Heart right ventricle (tissue), 16 donors: Measurements from ENCODE around the gene ZFYVE28. TPM values are rescaled to one million over a fixed set of nuclear protein-coding genes. Genes with fewer than 3 reads are reported as not detected.

ENCODE experiments used
- ATAC-seq, 8 donors: fragments of 200-7000 bp; cut with Tn5 transposase; one replicate each; pipeline ENCODE4 v1.9.1; 2020; ENCODE audit warnings: mild to moderate bottlenecking in 8 of 8, moderate library complexity in 8 of 8, moderate number of reproducible peaks in 1 of 8
- DNase-seq, 2 donors: peaks; one replicate each; pipeline ENCODE4 v3.0.0-alpha.2; 2020
- H3K27ac ChIP-seq, 10 donors: fragments of 200-600 bp; sonication (generic) in 2 of 10; one replicate each; pipeline versions ENCODE4 v1.5.0 to v1.8.0; 2020 to 2022; ENCODE audit warnings: mild to moderate bottlenecking in 3 of 10
- H3K27me3 ChIP-seq, 7 donors: fragments of 200-600 bp; one replicate each; pipeline ENCODE4 v1.8.0; 2021 to 2022; ENCODE audit warnings: mild to moderate bottlenecking in 2 of 7
- H3K36me3 ChIP-seq, 9 donors: fragments of 200-600 bp; sonication (generic) in 1 of 9; one replicate each; pipeline versions ENCODE4 v1.5.0 to v1.8.0; 2020 to 2022; ENCODE audit warnings: mild to moderate bottlenecking in 2 of 9
- H3K4me1 ChIP-seq, 9 donors: fragments of 200-600 bp; sonication (generic) in 1 of 9; one replicate each; pipeline versions ENCODE4 v1.5.0 to v1.8.0; 2020 to 2022; ENCODE audit warnings: mild to moderate bottlenecking in 4 of 9
- H3K4me3 ChIP-seq, 10 donors: fragments of 200-600 bp; sonication (generic) in 2 of 10; one replicate each; pipeline versions ENCODE4 v1.5.0 to v1.8.0; 2020 to 2022; ENCODE audit warnings: mild to moderate bottlenecking in 7 of 10, moderate library complexity in 2 of 10
- H3K9me3 ChIP-seq, 11 donors: fragments of 200-600 bp in 10 of 11; sonication (generic) in 2 of 11; one replicate each; pipeline versions ENCODE4 v1.5.0 to v1.8.0; 2013 to 2022; ENCODE audit warnings: mild to moderate bottlenecking in 2 of 11, control low read depth in 1 of 11, moderate library complexity in 1 of 11
- CTCF ChIP-seq, 9 donors: fragments of 200-600 bp; sonication (generic) in 2 of 9; IDR thresholded peaks; one replicate each; pipeline versions ENCODE4 v1.5.0 to v1.8.0; 2021 to 2022; ENCODE audit warnings: antibody characterized with exemption in 9 of 9, mild to moderate bottlenecking in 5 of 9, moderate library complexity in 1 of 9
- WGBS, 2 donors: extraction: QIAGEN DNeasy Blood & Tissue Kit; methylation state at CpG; one replicate each; pipeline ENCODE4 v1.1.7; 2013; ENCODE audit warnings: inconsistent platforms in 1 of 2; 5-methylcytosine and 5-hydroxymethylcytosine counted together
- intact Hi-C, 10 donors: fragments of 100-400 bp; cut with DNase I; formaldehyde crosslinking; loops; one replicate each; pipeline versions ENCODE4 v1.11.1 to v1.14.2; 2022
- polyA plus RNA-seq, 2 donors: library from polyadenylated mRNA; stranded (reverse); fragments of 200-250 nt; gene quantifications; one replicate each; pipeline ENCODE4 v1.2.3, GENCODE V29; 2013
- total RNA-seq, 10 donors: library from RNA; stranded (reverse); fragmentation: NEBNext Ultra II Directional in 3 of 10; extraction: Animal tissue kit (Norgen Biotek cat#: 25700) in 3 of 10; gene quantifications; one replicate each; pipeline versions ENCODE4 v1.2.1 to v1.2.4, GENCODE V29; 2021 to 2023
- donor health status: Arrhythmogenic right ventricular cardiomyopathy.
- donor health status: ischemic (EF 13 %, LVEDD 7.1; RV severe dilation, severe dysfunction).
- donor health status: healthy with polysubstance abuse.
- donor health status: DM: no; HTN: yes; CAD: no.
- donor health status: DM: no; HTN: no; CAD: no.
- donor health status: ischemic (EF 25% LVEDD 6.9; RV normal size, moderate dysfunction).
- donor health status: ischemic (EF 25% LVEDD 5.7; RV mildly dilated, moderate dysfunction).
- donor health status: healthy.
- donor health status: DM: yes; HTN: yes; CAD: no.
- donor health status: Ischemic cardiomyopathy.
- donor health status: ischemic (EF 35%, LVEDD 5.7; RV mildly dilated, moderate dysfunction).
- donor health status: nonischemic (EF 11% LVEDD 7.7; RV severe dilation, severe dysfunction).
- donor health status: DM: yes; HTN: yes; CAD: no.
- donor health status: PGD.
- donor health status: ischemic (EF 29% LVEDD 5.4; RV normal size, mild dysfunction).
- donor health status: nonischemic (EF 23%, LVEDD 6.1; RV moderate dilation, normal function).

Gene ZFYVE28
- total and polyA plus RNA-seq, 12 donors = 2.3 to 9.9 (median 3.5) TPM

- TF ChIP-seq CTCF (IDR thresholded peaks at IDR 0.05) = no peak
- ATAC-seq = no peak
- Histone ChIP-seq H3K27me3 (peaks cover 0 to 15% (median 8%) of the 10 kb centered on the region in 7 donors), H3K9me3 (no peaks in the 10 kb centered on the region), H3K36me3 (no peaks in the 10 kb centered on the region), H3K4me3 (no peak overlapping the region), H3K27ac (no peak overlapping the region), H3K4me1 (peaks cover 3 to 15% (median 8%) of the 10 kb centered on the region in 9 donors)
- DNase-seq = no peak
- 82% methylated on average over 38 of the region's 38 CpGs for WGBS, 2 donors
- intact Hi-C loops = loop anchor here in 1 of 10 donors (5.0 kb wide), 1 partner anchor 242 kb away; no protein-coding TSS in a partner anchor
Measured at GRCh38 chr4:2458546-2459491, 40.4 kb upstream of the ZFYVE28 start.

- Histone ChIP-seq H3K27ac (no peak overlapping the region), H3K4me1 (peaks cover 3 to 8% (median 5%) of the 10 kb centered on the region in 9 donors), H3K36me3 (no peaks in the 10 kb centered on the region), H3K27me3 (peaks cover 0 to 15% (median 8%) of the 10 kb centered on the region in 7 donors), H3K4me3 (no peak overlapping the region), H3K9me3 (no peaks in the 10 kb centered on the region)
- TF ChIP-seq CTCF (IDR thresholded peaks at IDR 0.05) = no peak
- intact Hi-C loops = loop anchor here in 1 of 10 donors (5.0 kb wide), 1 partner anchor 240 kb away; no protein-coding TSS in a partner anchor
- no peak for ATAC-seq
- DNase-seq = no peak
- 85 to 86% methylated on average over 24 of the region's 24 CpGs for WGBS, 2 donors
Measured at GRCh38 chr4:2457481-2458295, 39.2 kb upstream of the ZFYVE28 start.

GRCh38 chr4:2451821-2452785, 33.7 kb upstream of the ZFYVE28 start:
- H3K4me1 ChIP-seq = no peaks in the 10 kb centered on the region
- no peak for TF ChIP-seq CTCF (IDR thresholded peaks at IDR 0.05)
- H3K36me3 ChIP-seq = no peaks in the 10 kb centered on the region
- no peak for ATAC-seq
- H3K9me3 ChIP-seq = no peaks in the 10 kb centered on the region
- H3K27ac ChIP-seq = no peak overlapping the region
- no peak for DNase-seq
- intact Hi-C loops = no loop called here
- no peak overlapping the region for H3K4me3 ChIP-seq
- 83 to 84% methylated on average over 25 of the region's 25 CpGs for WGBS, 2 donors
- H3K27me3 ChIP-seq = no peaks in the 10 kb centered on the region
